Activated B cell treated with CpG ODN at 0.5 μM for 24 hours (primary cell): ENCODE data around the gene SULT1A3. TPM values are rescaled to one million over a fixed set of nuclear protein-coding genes. Genes with fewer than 3 reads are reported as not detected.
A peak's percentile ranks its signal among the peaks of the same experiment; 100 is the strongest.

Experiments used
- ATAC-seq: fragments of 200-7000 bp; cut with Tn5 transposase; one replicate; pipeline ENCODE4 v1.10.0; 2021; ENCODE audit warnings: low read depth, mild to moderate bottlenecking, moderate library complexity
- CTCF ChIA-PET: fragments of 350-600 bp; sonication (Branson Sonifier 250); formaldehyde crosslinking; loops from one replicate; lab custom pipeline; 2021; ENCODE audit warnings: antibody characterized with exemption; lab: Charles Lee
- POLR2A ChIA-PET: fragments of 350-600 bp; sonication (Branson Sonifier 250); formaldehyde crosslinking; loops from one replicate; lab custom pipeline; 2021; ENCODE audit warnings: antibody characterized with exemption; lab: Charles Lee
- DNase-seq: peaks from one replicate; pipeline ENCODE4 v3.0.0; 2022
- H3K27ac Mint-ChIP-seq: one replicate; pipeline ENCODE4 v1.8.0; 2020; ENCODE audit warnings: mixed read lengths
- H3K27me3 Mint-ChIP-seq: one replicate; pipeline ENCODE4 v1.8.0; 2021; ENCODE audit warnings: mixed read lengths
- H3K36me3 Mint-ChIP-seq: one replicate; pipeline ENCODE4 v1.8.0; 2021; ENCODE audit warnings: low read depth, mixed read lengths
- H3K4me1 Mint-ChIP-seq: one replicate; pipeline ENCODE4 v1.8.0; 2021; ENCODE audit warnings: mixed read lengths
- H3K4me3 Mint-ChIP-seq: one replicate; pipeline ENCODE4 v1.8.0; 2020; ENCODE audit warnings: mild to moderate bottlenecking, mixed read lengths
- H3K9me3 Mint-ChIP-seq: one replicate; pipeline ENCODE4 v1.8.0; 2020; ENCODE audit warnings: mixed read lengths
- intact Hi-C: fragments of 100-400 bp; cut with micrococcal nuclease; formaldehyde crosslinking; loops from one replicate; pipeline ENCODE4 v1.15.1; 2024
- total RNA-seq: library from RNA; stranded (reverse); gene quantifications from 2 replicates; pipeline ENCODE4 v1.2.3, GENCODE V29; 2022
- TF ChIP-seq, protein P1 (sequence below): fragments of 200-600 bp; IDR thresholded peaks from one replicate; pipeline ENCODE4 v1.8.0; 2022; ENCODE audit warnings: antibody characterized with exemption, mild to moderate bottlenecking

The SULT1A3 gene
- total RNA-seq, 1 donor from 2014 or later, result 23.3 TPM

DNA sequence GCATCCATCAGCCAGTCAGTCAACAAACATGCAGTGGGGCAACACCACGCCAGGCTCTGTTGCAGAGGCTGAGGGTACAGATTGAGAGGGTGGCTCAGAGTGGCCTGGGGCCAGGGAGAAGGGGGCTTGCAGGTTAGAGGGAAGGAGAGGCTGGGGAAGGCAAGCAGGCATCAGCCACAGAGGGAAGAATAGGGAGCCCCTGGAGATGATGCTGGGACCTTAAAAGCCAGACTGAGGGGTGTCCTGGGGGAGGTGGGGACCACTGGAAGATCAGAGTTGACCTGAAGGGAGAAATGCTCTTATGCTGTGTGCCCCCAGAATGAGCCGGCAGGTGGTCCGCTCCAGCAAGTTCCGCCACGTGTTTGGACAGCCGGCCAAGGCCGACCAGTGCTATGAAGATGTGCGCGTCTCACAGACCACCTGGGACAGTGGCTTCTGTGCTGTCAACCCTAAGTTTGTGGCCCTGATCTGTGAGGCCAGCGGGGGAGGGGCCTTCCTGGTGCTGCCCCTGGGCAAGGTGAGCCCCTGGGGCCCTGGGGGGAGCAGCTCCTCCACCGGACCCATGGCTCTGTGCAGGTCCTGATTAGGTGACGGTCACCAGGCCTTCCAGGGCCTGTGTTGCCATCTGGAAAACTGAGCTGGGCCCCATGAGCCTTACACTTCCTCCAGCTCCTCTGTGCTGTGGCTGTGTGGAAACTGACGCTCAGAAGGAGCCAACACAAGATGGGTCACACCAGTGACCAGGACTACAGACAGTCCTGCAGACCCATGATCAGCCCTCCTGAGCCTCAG is 14.0 kb upstream of the SULT1A3 start:
- Mint-ChIP-seq H3K4me3 (peak overlapping the region; percentile 98), H3K36me3 (peaks cover 38% of the 10 kb centered on the region), H3K9me3 (no peaks in the 10 kb centered on the region), H3K27me3 (no peaks in the 10 kb centered on the region), H3K27ac (peak overlapping the region; percentile 97), H3K4me1 (peaks cover 41% of the 10 kb centered on the region)
- ATAC-seq (peak; percentile 1), DNase-seq (no peak)
- ChIA-PET POLR2A (interaction anchor here (0.5 to 7.4 kb wide), 22 partner anchors 42 to 1261 kb away, joined by 3 to 335 read pairs (median 6); partner anchors contain the start of genes ALDOA, FBRS, MAPK3 and PPP4C), CTCF (interaction anchor here (1.5 to 4.4 kb wide), 2 partner anchors 42 to 93 kb away, joined by 4 to 33 read pairs; partner anchors contain the start of gene TBX6)
- TF ChIP-seq, protein P1, sequence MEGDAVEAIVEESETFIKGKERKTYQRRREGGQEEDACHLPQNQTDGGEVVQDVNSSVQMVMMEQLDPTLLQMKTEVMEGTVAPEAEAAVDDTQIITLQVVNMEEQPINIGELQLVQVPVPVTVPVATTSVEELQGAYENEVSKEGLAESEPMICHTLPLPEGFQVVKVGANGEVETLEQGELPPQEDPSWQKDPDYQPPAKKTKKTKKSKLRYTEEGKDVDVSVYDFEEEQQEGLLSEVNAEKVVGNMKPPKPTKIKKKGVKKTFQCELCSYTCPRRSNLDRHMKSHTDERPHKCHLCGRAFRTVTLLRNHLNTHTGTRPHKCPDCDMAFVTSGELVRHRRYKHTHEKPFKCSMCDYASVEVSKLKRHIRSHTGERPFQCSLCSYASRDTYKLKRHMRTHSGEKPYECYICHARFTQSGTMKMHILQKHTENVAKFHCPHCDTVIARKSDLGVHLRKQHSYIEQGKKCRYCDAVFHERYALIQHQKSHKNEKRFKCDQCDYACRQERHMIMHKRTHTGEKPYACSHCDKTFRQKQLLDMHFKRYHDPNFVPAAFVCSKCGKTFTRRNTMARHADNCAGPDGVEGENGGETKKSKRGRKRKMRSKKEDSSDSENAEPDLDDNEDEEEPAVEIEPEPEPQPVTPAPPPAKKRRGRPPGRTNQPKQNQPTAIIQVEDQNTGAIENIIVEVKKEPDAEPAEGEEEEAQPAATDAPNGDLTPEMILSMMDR, result no peak
- intact Hi-C loops, result no loop called here

DNA sequence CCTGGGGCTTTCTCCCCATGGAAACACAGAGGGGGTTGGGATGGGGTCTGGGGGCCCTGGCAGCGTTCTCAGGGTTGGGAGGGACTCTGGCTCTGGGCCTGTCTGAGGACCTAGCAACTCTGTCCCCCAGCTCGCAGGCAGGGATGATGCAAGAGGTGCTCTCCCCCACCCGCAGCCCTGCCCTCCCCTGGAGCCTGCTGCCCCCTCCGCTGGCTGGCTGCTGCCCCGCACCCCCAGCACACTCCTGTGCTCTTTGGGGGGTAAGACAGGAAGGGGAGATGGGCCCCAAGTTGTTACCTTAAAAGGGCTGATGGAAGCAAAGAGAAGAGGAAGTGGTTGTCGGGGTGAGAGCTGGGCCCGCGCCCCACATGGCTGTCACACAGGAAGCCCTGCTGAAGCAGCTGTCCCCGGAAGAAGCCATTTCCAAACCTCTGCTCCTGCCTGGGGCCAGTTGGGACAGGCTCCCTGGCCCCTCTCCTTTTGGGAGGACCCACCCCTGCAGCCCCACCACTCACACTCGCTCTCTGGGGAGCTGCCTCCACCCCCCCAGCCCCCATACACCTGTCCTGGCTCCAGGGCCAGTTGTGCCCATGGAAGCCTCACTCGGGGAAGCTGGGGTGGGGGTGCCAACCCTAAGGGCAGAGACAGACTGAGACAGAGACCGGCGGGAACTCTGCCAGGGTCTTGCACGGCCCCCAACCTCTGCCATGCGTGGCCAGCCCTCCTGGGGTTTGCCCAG is 13.2 kb upstream of the SULT1A3 start:
- TF ChIP-seq, protein P1, result no peak
- ATAC-seq, result peak; percentile 32
- Mint-ChIP-seq H3K4me3 (peak overlapping the region; percentile 98), H3K27me3 (no peaks in the 10 kb centered on the region), H3K4me1 (peaks cover 39% of the 10 kb centered on the region), H3K9me3 (no peaks in the 10 kb centered on the region), H3K36me3 (peaks cover 38% of the 10 kb centered on the region), H3K27ac (peak overlapping the region; percentile 97)
- ChIA-PET CTCF (interaction anchor here (1.5 to 4.4 kb wide), 2 partner anchors 43 to 93 kb away, joined by 4 to 33 read pairs; partner anchors contain the start of gene TBX6), POLR2A (interaction anchor here (0.5 to 7.4 kb wide), 20 partner anchors 42 to 1262 kb away, joined by 3 to 335 read pairs (median 5); partner anchors contain the start of genes ALDOA, CD2BP2, MAPK3 and PRR14)
- intact Hi-C loops, result no loop called here
- peak; percentile 60 for DNase-seq

DNA sequence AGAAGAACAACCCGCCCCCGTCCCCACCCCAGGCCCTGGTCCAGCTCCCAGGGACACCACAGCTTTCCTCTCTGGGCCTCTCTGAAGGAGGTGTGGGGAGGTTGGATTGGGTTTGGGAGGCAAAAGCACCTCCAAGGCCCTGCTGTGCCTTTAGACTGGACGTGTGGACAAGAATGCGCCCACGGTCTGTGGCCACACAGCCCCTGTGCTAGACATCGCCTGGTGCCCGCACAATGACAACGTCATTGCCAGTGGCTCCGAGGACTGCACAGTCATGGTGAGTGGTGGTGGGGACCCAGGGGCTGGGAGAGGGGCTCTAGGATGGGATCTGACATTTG is 12.6 kb upstream of the SULT1A3 start:
- no peak for DNase-seq
- peak overlapping the region; percentile 97 for H3K27ac Mint-ChIP-seq

DNA sequence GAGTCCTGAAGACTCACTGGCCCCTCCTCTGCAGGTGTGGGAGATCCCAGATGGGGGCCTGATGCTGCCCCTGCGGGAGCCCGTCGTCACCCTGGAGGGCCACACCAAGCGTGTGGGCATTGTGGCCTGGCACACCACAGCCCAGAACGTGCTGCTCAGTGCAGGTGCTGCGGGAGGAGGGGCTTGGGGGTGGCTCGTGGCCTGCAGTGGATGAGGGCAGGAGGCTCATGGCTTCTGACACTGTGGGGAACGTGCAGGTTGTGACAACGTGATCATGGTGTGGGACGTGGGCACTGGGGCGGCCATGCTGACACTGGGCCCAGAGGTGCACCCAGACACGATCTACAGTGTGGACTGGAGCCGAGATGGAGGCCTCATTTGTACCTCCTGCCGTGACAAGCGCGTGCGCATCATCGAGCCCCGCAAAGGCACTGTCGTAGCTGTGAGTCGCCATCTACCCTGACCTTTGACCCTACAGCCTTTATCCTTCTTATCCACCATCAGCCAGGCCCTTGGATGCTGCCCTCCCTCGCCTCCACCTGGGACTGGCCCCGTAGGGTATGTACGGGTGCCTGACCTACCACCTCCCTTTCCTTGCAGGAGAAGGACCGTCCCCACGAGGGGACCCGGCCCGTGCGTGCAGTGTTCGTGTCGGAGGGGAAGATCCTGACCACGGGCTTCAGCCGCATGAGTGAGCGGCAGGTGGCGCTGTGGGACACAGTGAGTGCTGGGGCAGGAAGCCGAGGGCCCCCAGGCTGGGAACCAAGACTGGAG is 12.1 kb upstream of the SULT1A3 start:
- ChIA-PET CTCF (interaction anchor here (1.5 to 4.4 kb wide), 2 partner anchors 44 to 95 kb away, joined by 4 to 33 read pairs; partner anchors contain the start of gene TBX6), POLR2A (interaction anchor here (0.6 to 7.4 kb wide), 7 partner anchors 44 to 465 kb away, joined by 4 to 335 read pairs (median 6); partner anchors contain the start of genes ALDOA, TBX6 and YPEL3)
- H3K36me3 Mint-ChIP-seq, result peaks cover 38% of the 10 kb centered on the region
- peak; percentile 7 for ATAC-seq
- H3K9me3 Mint-ChIP-seq, result no peaks in the 10 kb centered on the region
- H3K27me3 Mint-ChIP-seq, result no peaks in the 10 kb centered on the region
- H3K27ac Mint-ChIP-seq, result peak overlapping the region; percentile 97
- H3K4me1 Mint-ChIP-seq, result peaks cover 38% of the 10 kb centered on the region
- TF ChIP-seq, protein P1, result no peak
- intact Hi-C loops, result no loop called here
- peak; percentile 74 for DNase-seq
- H3K4me3 Mint-ChIP-seq, result peak overlapping the region; percentile 77

More for the DNA sequence above, 12.6 kb upstream of the SULT1A3 start:
- intact Hi-C loops, result no loop called here
- no peaks in the 10 kb centered on the region for H3K9me3 Mint-ChIP-seq
- no peak for ATAC-seq
- TF ChIP-seq, protein P1, result no peak
- CTCF ChIA-PET, result interaction anchor here (1.5 to 4.4 kb wide), 2 partner anchors 43 to 94 kb away, joined by 4 to 33 read pairs; partner anchors contain the start of gene TBX6
- H3K27me3 Mint-ChIP-seq, result no peaks in the 10 kb centered on the region
- peak overlapping the region; percentile 98 for H3K4me3 Mint-ChIP-seq
- POLR2A ChIA-PET, result interaction anchor here (0.6 to 7.4 kb wide), 16 partner anchors 43 to 1262 kb away, joined by 3 to 335 read pairs (median 6); partner anchors contain the start of genes ALDOA, CD2BP2, MAPK3 and PRR14
- peaks cover 39% of the 10 kb centered on the region for H3K4me1 Mint-ChIP-seq
- H3K36me3 Mint-ChIP-seq, result peaks cover 38% of the 10 kb centered on the region
